GM12874 (cell line): ENCODE results near the gene C6.

ENCODE experiments used
- CTCF ChIP-seq: IDR thresholded peaks from 2 replicates; pipeline ENCODE4 v1.5.1; 2011; ENCODE audit warnings: low read depth, mild to moderate bottlenecking, control low read depth, low read length, moderate library complexity; ENCODE audit not compliant: insufficient read depth

The C6 gene

DNA sequence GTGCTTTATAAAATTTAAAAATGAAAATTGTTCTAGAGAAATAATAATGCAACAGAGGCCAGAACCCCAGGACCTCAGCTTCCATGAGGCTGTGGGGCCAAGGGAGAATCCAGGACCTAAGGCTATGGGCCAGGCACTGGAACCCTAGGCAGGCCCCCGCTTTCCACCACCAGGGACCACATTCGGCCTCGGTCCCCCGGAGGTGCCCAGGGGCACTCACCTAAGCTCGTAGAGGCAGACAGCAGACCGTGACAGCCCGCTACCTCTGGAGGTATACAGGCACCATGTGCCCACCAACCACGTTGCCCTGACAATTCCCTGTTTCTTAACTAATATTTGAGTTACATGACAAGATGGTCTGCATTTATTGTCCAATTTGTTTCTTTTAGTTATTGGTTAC, 92.7 kb downstream of the C6 start:
- no peak for TF ChIP-seq CTCF

GRCh38 chr5:41118177-41118576, 95.2 kb downstream of the C6 start:
- no peak for TF ChIP-seq CTCF

DNA sequence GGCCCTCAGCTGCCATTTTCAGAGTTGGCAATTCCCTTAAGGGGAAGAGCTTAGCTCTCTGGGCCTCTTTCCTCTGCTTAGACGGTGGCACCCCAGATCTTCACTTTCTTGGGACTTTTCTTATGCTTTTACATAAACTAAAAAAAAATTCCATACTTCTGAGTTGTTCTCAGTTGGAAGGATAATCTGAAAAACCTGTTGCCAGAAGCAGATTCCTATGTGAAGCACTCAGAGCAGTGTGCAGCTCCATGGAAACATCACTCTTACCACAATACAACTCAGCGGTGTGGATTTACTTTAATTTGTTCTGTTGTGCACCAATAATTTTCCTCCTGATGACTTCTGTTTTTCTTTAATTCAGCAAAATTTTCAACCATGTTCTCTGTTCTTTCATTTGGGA, 98.1 kb downstream of the C6 start:
- TF ChIP-seq CTCF: no peak

DNA sequence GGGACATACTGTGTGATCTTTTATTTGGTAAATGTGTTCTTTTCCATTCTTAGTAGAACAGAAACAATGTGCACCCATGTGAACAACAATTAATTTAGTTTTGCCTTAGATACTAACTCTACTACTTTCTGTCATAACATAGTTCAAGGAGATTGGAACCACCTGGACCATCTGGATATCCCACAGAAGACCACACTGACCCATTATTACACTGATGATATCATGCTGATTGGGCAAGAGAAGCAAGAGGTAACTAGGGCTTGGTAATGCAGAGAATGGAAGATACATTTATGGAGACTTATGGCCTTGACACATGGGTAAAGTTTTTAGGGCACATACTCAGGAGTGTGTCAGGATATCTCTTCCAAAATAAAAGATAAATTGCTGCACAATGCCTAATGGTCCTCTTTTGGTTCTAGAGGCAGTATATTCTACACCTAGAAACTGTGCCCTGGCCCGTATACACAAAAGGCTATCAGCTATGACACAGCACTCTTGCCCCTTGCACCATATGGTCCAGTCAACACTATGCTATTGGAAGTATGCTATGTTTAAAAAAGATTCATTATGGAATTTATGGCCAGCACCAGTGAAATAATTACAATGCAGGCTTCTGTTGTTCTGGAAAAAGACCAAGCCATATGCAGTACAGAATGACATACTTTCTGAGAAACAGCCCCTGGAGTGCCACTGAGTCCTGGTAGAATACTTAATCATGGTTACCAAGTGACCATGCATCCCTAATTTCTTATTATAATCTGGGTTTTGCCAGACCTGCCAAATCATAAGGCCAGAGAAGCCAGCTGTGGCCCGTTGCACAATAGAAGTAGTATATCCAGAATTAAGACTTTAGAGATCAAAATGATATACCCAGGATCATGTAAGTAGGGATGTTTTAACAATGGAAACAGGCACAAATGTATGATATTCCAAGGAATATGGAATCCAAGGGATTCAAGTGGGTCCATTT, 100.6 kb downstream of the C6 start:
- no peak for TF ChIP-seq CTCF

GRCh38 chr5:41109186-41109585, 104.1 kb downstream of the C6 start:
- TF ChIP-seq CTCF: no peak

DNA sequence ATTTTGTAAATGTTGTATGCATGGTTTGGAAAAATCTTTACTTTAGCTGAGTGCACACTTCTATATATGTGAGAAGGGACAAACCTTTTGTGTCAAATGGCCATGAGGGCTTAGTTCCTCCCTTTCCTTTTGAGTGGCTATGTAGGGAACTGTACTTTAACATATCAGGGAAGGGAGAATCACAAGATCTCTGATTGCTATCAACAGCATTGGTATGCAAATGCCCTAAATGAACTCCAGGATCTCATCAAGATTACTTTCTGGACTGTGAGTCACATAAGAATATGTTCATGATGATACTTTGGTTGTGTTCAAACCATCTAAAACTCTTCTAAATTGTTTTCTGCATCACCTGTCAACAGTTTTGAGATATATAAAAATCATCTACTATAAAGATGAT, 111.0 kb downstream of the C6 start:
- no peak for TF ChIP-seq CTCF

GRCh38 chr5:41097642-41098041, 115.7 kb downstream of the C6 start:
- TF ChIP-seq CTCF: no peak
